ENCODE measurements around the gene KBTBD8. TPM values are rescaled to one million over a fixed set of nuclear protein-coding genes. Genes with fewer than 3 reads are reported as not detected.

The KBTBD8 gene
- total and polyA plus RNA-seq, 9 of the 15 experiments (the other 6 are each of a cell fraction or from before 2014, with no cell fraction given): 2.7 to 9.1 (median 5.6) TPM

- TF ChIP-seq MGA (IDR thresholded peaks at IDR 0.05): no peak
- no peak for TF ChIP-seq U2AF1 (optimal IDR thresholded peaks at IDR 0.05; ENCODE audit: low read depth, low read length)
- no peak for TF ChIP-seq ZBTB7A (IDR thresholded peaks at IDR 0.05; ENCODE audit: borderline replicate concordance, control insufficient read depth, low read depth, low read length)
- no peak for TF ChIP-seq NCOA4 (IDR thresholded peaks at IDR 0.05; ENCODE audit: partially characterized antibody)
- no peak for TF ChIP-seq KLF16 (IDR thresholded peaks at IDR 0.05)
Observed at GRCh38 chr3:67048067-67048714, 50.1 kb downstream of the KBTBD8 start (continued).
